ENCODE results near the gene ITPR3.

GRCh38 chr6:33668328-33668727, 47.2 kb downstream of the ITPR3 start:
- TF ChIP-seq CTCF (IDR thresholded peaks at IDR 0.05) (no peak), POLR2A (IDR thresholded peaks at IDR 0.05) (no peak)

Data from Peyer's patch (tissue), 4 donors.